Measurements from ENCODE around the gene NMT1.

The NMT1 gene

DNA sequence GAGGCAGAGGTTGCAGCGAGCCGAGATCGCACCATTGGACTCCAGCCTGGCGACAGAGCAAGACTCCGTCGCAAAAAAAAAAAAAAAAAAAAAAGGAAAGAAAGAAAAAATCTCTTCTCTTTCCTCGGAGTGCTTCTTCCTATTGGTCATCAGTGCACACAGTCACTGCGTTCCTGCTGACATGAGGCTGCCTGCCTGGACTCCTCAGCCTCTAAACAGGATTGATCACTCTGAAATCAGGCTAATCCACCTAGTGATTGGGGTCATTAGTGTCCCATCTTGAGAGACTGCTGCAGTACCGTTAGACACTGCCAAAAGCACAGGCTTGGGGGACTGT is 40.4 kb downstream of the NMT1 start:
- TF ChIP-seq, protein P1, sequence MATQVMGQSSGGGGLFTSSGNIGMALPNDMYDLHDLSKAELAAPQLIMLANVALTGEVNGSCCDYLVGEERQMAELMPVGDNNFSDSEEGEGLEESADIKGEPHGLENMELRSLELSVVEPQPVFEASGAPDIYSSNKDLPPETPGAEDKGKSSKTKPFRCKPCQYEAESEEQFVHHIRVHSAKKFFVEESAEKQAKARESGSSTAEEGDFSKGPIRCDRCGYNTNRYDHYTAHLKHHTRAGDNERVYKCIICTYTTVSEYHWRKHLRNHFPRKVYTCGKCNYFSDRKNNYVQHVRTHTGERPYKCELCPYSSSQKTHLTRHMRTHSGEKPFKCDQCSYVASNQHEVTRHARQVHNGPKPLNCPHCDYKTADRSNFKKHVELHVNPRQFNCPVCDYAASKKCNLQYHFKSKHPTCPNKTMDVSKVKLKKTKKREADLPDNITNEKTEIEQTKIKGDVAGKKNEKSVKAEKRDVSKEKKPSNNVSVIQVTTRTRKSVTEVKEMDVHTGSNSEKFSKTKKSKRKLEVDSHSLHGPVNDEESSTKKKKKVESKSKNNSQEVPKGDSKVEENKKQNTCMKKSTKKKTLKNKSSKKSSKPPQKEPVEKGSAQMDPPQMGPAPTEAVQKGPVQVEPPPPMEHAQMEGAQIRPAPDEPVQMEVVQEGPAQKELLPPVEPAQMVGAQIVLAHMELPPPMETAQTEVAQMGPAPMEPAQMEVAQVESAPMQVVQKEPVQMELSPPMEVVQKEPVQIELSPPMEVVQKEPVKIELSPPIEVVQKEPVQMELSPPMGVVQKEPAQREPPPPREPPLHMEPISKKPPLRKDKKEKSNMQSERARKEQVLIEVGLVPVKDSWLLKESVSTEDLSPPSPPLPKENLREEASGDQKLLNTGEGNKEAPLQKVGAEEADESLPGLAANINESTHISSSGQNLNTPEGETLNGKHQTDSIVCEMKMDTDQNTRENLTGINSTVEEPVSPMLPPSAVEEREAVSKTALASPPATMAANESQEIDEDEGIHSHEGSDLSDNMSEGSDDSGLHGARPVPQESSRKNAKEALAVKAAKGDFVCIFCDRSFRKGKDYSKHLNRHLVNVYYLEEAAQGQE (IDR thresholded peaks at IDR 0.05; ENCODE audit: insufficient read depth in 1 of 2, low read depth in 2 of 2, low read length in 2 of 2): no peak
- no peak for TF ChIP-seq SIN3A (IDR thresholded peaks at IDR 0.05; ENCODE audit: borderline replicate concordance, insufficient read depth, low read length)
- no peak for TF ChIP-seq TAF1 (IDR thresholded peaks at IDR 0.05; ENCODE audit: borderline replicate concordance, insufficient read depth, low read length)
- no peak for TF ChIP-seq POLR2AphosphoS5 (IDR thresholded peaks at IDR 0.05; ENCODE audit: low read depth, low read length)
- no peak for TF ChIP-seq FOXP2 (optimal IDR thresholded peaks at IDR 0.05; ENCODE audit: borderline replicate concordance, extremely low read depth, extremely low read length, insufficient read depth)

DNA sequence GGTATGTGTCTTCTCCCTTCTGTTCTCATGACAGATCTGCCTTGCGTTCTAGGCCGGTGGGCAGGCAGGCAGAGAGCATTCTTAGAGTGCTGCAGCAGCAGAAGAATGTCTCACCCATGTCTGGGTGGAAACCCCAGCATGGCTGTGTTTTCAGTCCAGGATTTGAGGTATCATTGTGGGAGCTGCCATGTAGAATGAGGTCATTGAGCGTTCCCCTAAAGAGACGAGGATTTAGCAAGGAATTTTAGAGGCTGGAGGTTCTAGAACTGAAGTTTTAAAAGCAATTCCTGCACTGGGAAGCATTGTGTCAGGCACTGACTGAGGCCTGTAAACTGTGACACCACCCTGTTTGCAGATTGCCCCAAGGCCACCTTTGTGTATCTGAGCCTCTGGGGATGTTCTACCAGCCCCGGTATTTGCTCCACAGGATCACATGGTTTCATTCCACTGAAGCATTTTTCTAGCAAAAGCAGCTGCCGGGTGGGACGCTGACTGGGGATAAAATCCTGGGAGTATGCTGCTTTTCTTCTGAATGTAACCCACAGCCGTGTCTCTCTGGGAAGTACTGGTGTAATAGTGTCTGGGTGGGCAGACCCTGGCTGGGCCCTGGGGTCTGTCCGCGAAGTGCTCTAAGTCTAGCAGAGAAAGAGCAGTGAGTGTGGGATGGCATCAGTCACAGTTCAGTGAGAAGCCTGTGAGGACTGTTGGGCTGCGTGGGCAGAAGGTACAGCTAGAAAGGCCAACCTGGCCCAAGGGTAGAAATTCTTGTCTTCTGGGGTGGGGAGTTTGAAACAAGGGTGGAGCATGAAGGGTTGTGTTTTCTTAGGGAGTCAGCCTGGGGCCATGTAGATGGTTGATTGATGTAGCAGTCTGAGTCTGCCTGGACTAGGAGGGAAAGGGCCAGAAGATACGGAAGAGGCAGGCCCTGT is 41.0 kb downstream of the NMT1 start:
- TF ChIP-seq POLR2AphosphoS5 (IDR thresholded peaks at IDR 0.05; ENCODE audit: low read depth, low read length): no peak
- TF ChIP-seq FOXP2 (optimal IDR thresholded peaks at IDR 0.05; ENCODE audit: borderline replicate concordance, extremely low read depth, extremely low read length, insufficient read depth): no peak

DNA sequence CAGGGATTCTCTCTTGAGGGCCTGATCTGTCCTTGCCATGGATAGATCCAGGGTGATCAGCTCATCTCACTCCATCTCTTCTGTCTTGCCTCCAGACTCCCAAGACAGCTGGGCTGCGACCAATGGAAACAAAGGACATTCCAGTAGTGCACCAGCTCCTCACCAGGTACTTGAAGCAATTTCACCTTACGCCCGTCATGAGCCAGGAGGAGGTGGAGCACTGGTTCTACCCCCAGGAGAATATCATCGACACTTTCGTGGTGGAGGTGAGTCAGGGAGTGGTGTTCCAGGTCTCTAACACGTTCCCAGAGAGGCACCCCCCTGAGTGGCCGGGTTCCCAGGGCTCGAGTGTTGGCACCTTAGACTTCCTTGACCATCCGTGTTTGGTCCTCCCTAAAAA is 41.7 kb downstream of the NMT1 start:
- no peak for TF ChIP-seq TAF1 (IDR thresholded peaks at IDR 0.05; ENCODE audit: borderline replicate concordance, insufficient read depth, low read length)
- TF ChIP-seq SIN3A (IDR thresholded peaks at IDR 0.05; ENCODE audit: borderline replicate concordance, insufficient read depth, low read length): no peak
- no peak for TF ChIP-seq POLR2AphosphoS5 (IDR thresholded peaks at IDR 0.05; ENCODE audit: low read depth, low read length)
- TF ChIP-seq FOXP2 (optimal IDR thresholded peaks at IDR 0.05; ENCODE audit: borderline replicate concordance, extremely low read depth, extremely low read length, insufficient read depth): no peak
- TF ChIP-seq, protein P1 (IDR thresholded peaks at IDR 0.05; ENCODE audit: insufficient read depth in 1 of 2, low read depth in 2 of 2, low read length in 2 of 2): no peak

DNA sequence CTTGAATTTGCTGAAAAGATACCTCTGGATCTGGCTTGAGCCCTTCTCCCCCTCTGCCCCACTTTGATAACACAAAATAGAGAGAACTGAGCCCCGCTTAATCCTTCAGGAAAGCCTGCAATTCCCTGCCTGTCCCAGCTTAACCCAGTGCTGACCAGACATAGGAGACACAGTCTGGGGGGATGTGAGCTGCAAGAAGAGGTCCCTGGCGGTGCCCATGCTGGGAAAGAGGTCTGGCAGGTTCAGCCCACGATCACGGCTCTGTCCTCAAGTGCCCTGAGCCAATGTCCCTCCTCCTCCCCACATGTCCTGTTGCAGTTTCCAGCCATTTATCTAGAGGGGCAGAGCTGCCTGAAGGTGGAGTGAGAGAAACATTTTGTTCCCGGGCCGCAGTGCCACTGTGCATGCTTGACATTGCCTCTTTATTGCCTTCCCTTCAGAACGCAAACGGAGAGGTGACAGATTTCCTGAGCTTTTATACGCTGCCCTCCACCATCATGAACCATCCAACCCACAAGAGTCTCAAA is 42.2 kb downstream of the NMT1 start:
- TF ChIP-seq POLR2AphosphoS5 (IDR thresholded peaks at IDR 0.05; ENCODE audit: low read depth, low read length): no peak
- no peak for TF ChIP-seq SIN3A (IDR thresholded peaks at IDR 0.05; ENCODE audit: borderline replicate concordance, insufficient read depth, low read length)
- TF ChIP-seq TAF1 (IDR thresholded peaks at IDR 0.05; ENCODE audit: borderline replicate concordance, insufficient read depth, low read length): no peak
- TF ChIP-seq FOXP2 (optimal IDR thresholded peaks at IDR 0.05; ENCODE audit: borderline replicate concordance, extremely low read depth, extremely low read length, insufficient read depth): no peak
- TF ChIP-seq, protein P1 (IDR thresholded peaks at IDR 0.05; ENCODE audit: insufficient read depth in 1 of 2, low read depth in 2 of 2, low read length in 2 of 2): no peak

GRCh38 chr17:45104029-45104428 is 42.9 kb downstream of the NMT1 start:
- 0 out of 2 replicates have a peak, but pooled peaks have one; percentile 13 for TF ChIP-seq POLR2AphosphoS5 (IDR thresholded peaks at IDR 0.05; ENCODE audit: low read depth, low read length)
- TF ChIP-seq, protein P1 (IDR thresholded peaks at IDR 0.05; ENCODE audit: insufficient read depth in 1 of 2, low read depth in 2 of 2, low read length in 2 of 2): no peak
